ENCODE results near the gene MGAT3. TPM values are rescaled to one million over a fixed set of nuclear protein-coding genes. Genes with fewer than 3 reads are reported as not detected.

MGAT3 gene
- total RNA-seq, 2 experiments from 2014 or later: 0.90 to 1.9 TPM

DNA sequence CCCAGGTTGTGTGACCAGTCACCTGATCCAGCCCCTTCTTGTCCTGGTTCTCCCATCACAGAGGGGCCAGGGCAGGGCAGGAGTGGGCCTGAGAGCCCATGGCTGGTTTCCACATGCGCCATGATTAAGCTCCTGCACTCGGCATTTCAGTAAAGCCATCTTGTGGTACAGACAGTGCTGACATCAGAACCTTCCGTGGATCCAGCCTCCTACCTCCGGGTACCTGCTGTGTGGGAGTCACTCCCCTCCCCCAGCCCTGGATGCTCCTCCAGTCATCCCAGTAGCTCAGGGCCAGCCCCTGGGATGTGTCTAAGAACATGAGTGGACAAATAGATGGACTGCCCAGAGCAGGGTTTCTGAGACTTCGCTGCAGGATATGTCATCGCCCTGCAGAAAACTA lies 22.1 kb upstream of the MGAT3 start:
- no peak for ATAC-seq
- peaks cover 7% of the 10 kb centered on the region for H3K27me3 Mint-ChIP-seq
- no peak overlapping the region for H3K4me3 Mint-ChIP-seq
- H3K4me1 Mint-ChIP-seq (ENCODE audit: low read depth): peaks cover 11% of the 10 kb centered on the region
- H3K27ac Mint-ChIP-seq: no peak overlapping the region
- H3K36me3 Mint-ChIP-seq (ENCODE audit: low read depth): peaks cover 2% of the 10 kb centered on the region
- DNase-seq: no peak
- intact Hi-C loops (cut with micrococcal nuclease): no loop called here
- POLR2A ChIA-PET: interaction anchor here (1.3 to 1.5 kb wide), 4 partner anchors 11 to 88 kb away, joined by 3 to 4 read pairs (median 3); no protein-coding TSS in a partner anchor
- CTCF ChIA-PET: interaction anchor here (0.8 to 3.5 kb wide), 4 partner anchors 45 to 103 kb away, joined by 3 to 8 read pairs (median 4); no protein-coding TSS in a partner anchor
- H3K9me3 Mint-ChIP-seq: no peaks in the 10 kb centered on the region
- TF ChIP-seq, protein P1, sequence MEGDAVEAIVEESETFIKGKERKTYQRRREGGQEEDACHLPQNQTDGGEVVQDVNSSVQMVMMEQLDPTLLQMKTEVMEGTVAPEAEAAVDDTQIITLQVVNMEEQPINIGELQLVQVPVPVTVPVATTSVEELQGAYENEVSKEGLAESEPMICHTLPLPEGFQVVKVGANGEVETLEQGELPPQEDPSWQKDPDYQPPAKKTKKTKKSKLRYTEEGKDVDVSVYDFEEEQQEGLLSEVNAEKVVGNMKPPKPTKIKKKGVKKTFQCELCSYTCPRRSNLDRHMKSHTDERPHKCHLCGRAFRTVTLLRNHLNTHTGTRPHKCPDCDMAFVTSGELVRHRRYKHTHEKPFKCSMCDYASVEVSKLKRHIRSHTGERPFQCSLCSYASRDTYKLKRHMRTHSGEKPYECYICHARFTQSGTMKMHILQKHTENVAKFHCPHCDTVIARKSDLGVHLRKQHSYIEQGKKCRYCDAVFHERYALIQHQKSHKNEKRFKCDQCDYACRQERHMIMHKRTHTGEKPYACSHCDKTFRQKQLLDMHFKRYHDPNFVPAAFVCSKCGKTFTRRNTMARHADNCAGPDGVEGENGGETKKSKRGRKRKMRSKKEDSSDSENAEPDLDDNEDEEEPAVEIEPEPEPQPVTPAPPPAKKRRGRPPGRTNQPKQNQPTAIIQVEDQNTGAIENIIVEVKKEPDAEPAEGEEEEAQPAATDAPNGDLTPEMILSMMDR (IDR thresholded peaks at IDR 0.05): no peak

DNA sequence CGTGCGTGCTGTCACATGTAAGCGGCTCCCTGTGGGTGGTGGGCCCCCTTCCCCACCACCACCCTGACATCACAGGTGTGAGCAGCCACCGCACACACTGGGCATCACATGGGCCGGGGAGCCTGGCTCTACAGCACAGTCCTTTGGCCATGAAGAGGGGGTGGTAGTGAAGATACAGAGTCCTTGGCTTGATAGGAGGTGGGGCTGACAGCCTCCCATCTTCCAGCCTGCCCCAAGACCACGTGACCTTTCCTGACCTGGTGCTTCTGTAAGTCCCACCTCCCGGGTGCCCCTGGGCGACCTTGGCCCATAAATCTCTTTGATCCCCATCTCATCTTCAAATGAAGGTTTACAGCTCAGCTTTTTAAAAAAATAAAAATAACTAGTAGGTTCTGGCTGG lies 21.2 kb upstream of the MGAT3 start:
- CTCF ChIA-PET: interaction anchor here (1.3 to 3.5 kb wide), 3 partner anchors 61 to 104 kb away, joined by 3 to 8 read pairs (median 4); no protein-coding TSS in a partner anchor
- DNase-seq: no peak
- no peak for ATAC-seq
- H3K27me3 Mint-ChIP-seq: peaks cover 7% of the 10 kb centered on the region
- intact Hi-C loops (cut with micrococcal nuclease): no loop called here
- H3K27ac Mint-ChIP-seq: no peak overlapping the region
- H3K4me1 Mint-ChIP-seq (ENCODE audit: low read depth): peaks cover 11% of the 10 kb centered on the region
- no peaks in the 10 kb centered on the region for H3K9me3 Mint-ChIP-seq
- POLR2A ChIA-PET: interaction anchor here (1.2 to 1.5 kb wide), 4 partner anchors 12 to 87 kb away, joined by 3 to 4 read pairs (median 3); no protein-coding TSS in a partner anchor
- TF ChIP-seq, protein P1 (IDR thresholded peaks at IDR 0.05): no peak
- no peaks in the 10 kb centered on the region for H3K36me3 Mint-ChIP-seq (ENCODE audit: low read depth)
- H3K4me3 Mint-ChIP-seq: no peak overlapping the region

DNA sequence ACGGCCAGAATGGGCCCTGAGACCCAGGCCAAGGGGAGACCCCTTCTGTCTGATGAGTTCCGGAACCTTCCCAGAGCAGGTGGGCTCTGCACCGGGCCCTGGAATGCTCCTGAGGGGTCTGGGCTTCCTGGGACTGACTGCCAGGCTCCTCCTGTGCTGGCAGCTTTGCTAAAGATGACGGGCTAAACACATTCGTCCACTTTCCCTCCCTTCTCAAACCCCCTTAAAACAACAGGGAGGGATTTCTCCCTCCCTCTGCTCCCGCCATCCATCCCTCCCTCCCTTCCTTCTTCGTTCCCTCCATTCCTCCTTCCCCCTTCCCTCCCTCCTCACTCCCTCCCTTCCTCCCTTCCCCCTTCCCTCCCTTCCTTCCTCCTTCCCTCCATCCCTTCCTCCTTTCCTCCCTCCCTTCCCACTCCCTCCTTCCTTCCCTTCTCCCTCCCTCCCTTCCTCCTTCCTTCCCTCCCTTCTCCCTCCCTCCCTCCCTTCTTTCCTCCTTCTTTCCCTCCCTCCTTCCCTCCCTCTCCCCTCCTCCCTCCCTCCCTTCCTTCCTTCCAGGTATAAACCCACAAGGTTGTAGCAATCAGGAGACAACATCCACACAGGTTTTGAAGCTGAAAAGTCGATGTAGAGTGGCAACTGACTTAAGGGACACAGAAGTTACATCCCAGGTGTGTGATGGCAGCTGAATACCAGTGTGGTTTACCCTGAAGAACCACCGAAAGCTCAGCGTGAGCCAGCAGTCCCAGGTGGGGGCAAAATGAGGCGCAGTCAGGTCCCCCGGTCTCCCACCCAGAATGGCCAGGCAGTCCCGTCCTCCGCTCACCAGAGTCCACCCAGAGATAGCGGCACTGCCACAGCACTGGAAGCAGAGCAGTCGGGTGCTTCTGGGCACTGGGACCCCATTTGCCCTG lies 18.8 kb upstream of the MGAT3 start:
- Mint-ChIP-seq H3K4me1 (ENCODE audit: low read depth) (peaks cover 13% of the 10 kb centered on the region), H3K27ac (no peak overlapping the region), H3K9me3 (no peaks in the 10 kb centered on the region), H3K4me3 (no peak overlapping the region), H3K36me3 (ENCODE audit: low read depth) (no peaks in the 10 kb centered on the region), H3K27me3 (peaks cover 10% of the 10 kb centered on the region)
- ChIA-PET CTCF (interaction anchor here (0.6 to 2.2 kb wide), 9 partner anchors 16 to 894 kb away, joined by 3 to 5 read pairs (median 3); no protein-coding TSS in a partner anchor), POLR2A (interaction anchor here (0.7 to 1.5 kb wide), 2 partner anchors 29 to 121 kb away, joined by 3 to 6 read pairs; no protein-coding TSS in a partner anchor)
- intact Hi-C loops (cut with micrococcal nuclease): no loop called here
- DNase-seq (no peak), ATAC-seq (no peak)
- TF ChIP-seq, protein P1 (IDR thresholded peaks at IDR 0.05): no peak

DNA sequence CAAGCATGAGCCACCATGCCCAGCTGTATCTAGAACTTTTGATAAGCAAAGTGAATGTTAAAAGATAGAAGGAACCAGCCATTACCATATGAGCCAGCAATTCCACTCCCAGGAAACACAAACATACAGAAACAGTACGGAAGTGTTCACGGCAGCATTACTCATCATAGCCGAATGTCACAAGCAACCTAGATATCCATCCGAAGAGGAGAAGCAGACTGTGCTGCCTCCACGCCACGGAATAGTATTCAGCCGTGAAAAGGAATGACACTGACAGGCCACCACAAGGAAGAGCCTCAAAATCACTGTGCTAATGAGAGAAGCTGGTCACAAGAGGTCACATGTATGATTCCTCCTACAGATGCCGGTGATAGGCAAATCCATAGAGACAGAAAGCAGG lies 17.6 kb upstream of the MGAT3 start:
- H3K27ac Mint-ChIP-seq: no peak overlapping the region
- no peaks in the 10 kb centered on the region for H3K9me3 Mint-ChIP-seq
- peaks cover 13% of the 10 kb centered on the region for H3K4me1 Mint-ChIP-seq (ENCODE audit: low read depth)
- intact Hi-C loops (cut with micrococcal nuclease): no loop called here
- DNase-seq: no peak
- peaks cover 10% of the 10 kb centered on the region for H3K27me3 Mint-ChIP-seq
- no peak overlapping the region for H3K4me3 Mint-ChIP-seq
- ChIA-PET CTCF (no interaction called here), POLR2A (interaction anchor here (1.5 kb wide), 1 partner anchor 122 kb away, joined by 3 read pairs; no protein-coding TSS in a partner anchor)
- no peaks in the 10 kb centered on the region for H3K36me3 Mint-ChIP-seq (ENCODE audit: low read depth)
- no peak for ATAC-seq
- TF ChIP-seq, protein P1 (IDR thresholded peaks at IDR 0.05): no peak

DNA sequence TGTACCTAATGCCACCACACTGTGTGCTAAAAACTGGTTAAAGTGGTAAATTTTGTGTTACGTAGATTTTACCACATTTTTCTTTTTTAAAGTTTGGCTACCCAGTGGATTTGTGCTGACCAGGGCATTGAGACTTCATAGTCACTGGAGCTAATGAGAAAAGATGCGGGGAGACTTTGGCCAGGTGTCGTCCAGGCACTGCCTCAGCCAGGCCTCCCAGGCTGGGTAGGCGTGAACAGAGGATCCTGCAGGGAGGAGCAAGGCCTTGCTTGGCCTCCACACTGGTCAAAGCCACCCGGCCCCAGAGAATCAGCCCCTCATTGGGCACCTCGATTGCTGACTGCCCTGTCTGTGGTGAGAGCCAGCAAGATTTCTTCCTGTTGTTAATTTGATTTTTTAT lies 13.4 kb upstream of the MGAT3 start:
- ChIA-PET POLR2A (interaction anchor here (0.7 kb wide), 1 partner anchor 81 kb away, joined by 3 read pairs; no protein-coding TSS in a partner anchor), CTCF (no interaction called here)
- H3K4me3 Mint-ChIP-seq: no peak overlapping the region
- H3K4me1 Mint-ChIP-seq (ENCODE audit: low read depth): peaks cover 18% of the 10 kb centered on the region
- ATAC-seq: no peak
- H3K27ac Mint-ChIP-seq: no peak overlapping the region
- DNase-seq: no peak
- H3K27me3 Mint-ChIP-seq: peaks cover 8% of the 10 kb centered on the region
- no peaks in the 10 kb centered on the region for H3K36me3 Mint-ChIP-seq (ENCODE audit: low read depth)
- no peaks in the 10 kb centered on the region for H3K9me3 Mint-ChIP-seq
- intact Hi-C loops (cut with micrococcal nuclease): no loop called here
- TF ChIP-seq, protein P1 (IDR thresholded peaks at IDR 0.05): no peak

All from activated CD8-positive, alpha-beta T cell treated with anti-CD3 and anti-CD28 coated beads for 36 hours (primary cell).